ENCODE measurements around the gene ZNF507.
A peak's percentile ranks its signal among the peaks of the same experiment; 100 is the strongest.

ZNF507 gene

GRCh38 chr19:32404933-32405430 lies 59.6 kb downstream of the ZNF507 start:
- Histone ChIP-seq H3K36me3 (ENCODE audit: insufficient read depth, low read depth, low read length) (peaks cover 28% of the 10 kb centered on the region), H3K4me3 (ENCODE audit: low read length) (peak overlapping the region; percentile 79), H3K9me3 (ENCODE audit: insufficient read depth, low read depth, low read length) (no peaks in the 10 kb centered on the region), H3K4me1 (ENCODE audit: insufficient read depth, low read length) (peaks cover 14% of the 10 kb centered on the region; the same call in 1 of the 2 replicates), H3K27ac (ENCODE audit: low read length) (peak overlapping the region; percentile 90), H3K27me3 (ENCODE audit: insufficient read depth, low read length) (no peaks in the 10 kb centered on the region), H3K9ac (ENCODE audit: low read depth, low read length) (peak overlapping the region; percentile 92)

- no peaks in the 10 kb centered on the region for H3K27me3 ChIP-seq (ENCODE audit: insufficient read depth, low read length)
- peak within 1 kb of the TSS; percentile 92 for H3K9ac ChIP-seq (ENCODE audit: low read depth, low read length)
- peaks cover 34% of the 10 kb centered on the region for H3K36me3 ChIP-seq (ENCODE audit: insufficient read depth, low read depth, low read length)
Measured at GRCh38 chr19:32405431-32406160, 60.2 kb downstream of the ZNF507 start, which contains the start of gene DPY19L3. DPY19L3 (plus strand) TSS chr19:32405770; CDS start chr19:32408254, 2,484 bp downstream.

GRCh38 chr19:32406161-32407003 lies 61.0 kb downstream of the ZNF507 start:
- H3K27ac ChIP-seq (ENCODE audit: low read length) = no peak overlapping the region

More at GRCh38 chr19:32405431-32406160, 60.2 kb downstream of the ZNF507 start, which contains the start of gene DPY19L3:
- no peaks in the 10 kb centered on the region for H3K9me3 ChIP-seq (ENCODE audit: insufficient read depth, low read depth, low read length)
- peak within 1 kb of the TSS; percentile 79 for H3K4me3 ChIP-seq (ENCODE audit: low read length)
- peaks cover 14% of the 10 kb centered on the region; the same call in 1 of the 2 replicates for H3K4me1 ChIP-seq (ENCODE audit: insufficient read depth, low read length)
- H3K27ac ChIP-seq (ENCODE audit: low read length) = peak within 1 kb of the TSS; percentile 90

GRCh38 chr19:32407004-32407992 lies 61.9 kb downstream of the ZNF507 start:
- Histone ChIP-seq H3K9me3 (ENCODE audit: insufficient read depth, low read depth, low read length) (no peaks in the 10 kb centered on the region), H3K27me3 (ENCODE audit: insufficient read depth, low read length) (no peaks in the 10 kb centered on the region), H3K27ac (ENCODE audit: low read length) (no peak overlapping the region), H3K4me3 (ENCODE audit: low read length) (peak overlapping the region; percentile 79), H3K36me3 (ENCODE audit: insufficient read depth, low read depth, low read length) (peaks cover 50% of the 10 kb centered on the region), H3K4me1 (ENCODE audit: insufficient read depth, low read length) (peaks cover 14% of the 10 kb centered on the region; the same call in 1 of the 2 replicates), H3K9ac (ENCODE audit: low read depth, low read length) (peak overlapping the region; percentile 77; the same call in 1 of the 2 replicates)

More at GRCh38 chr19:32406161-32407003, 61.0 kb downstream of the ZNF507 start:
- Histone ChIP-seq H3K9ac (ENCODE audit: low read depth, low read length) (peak overlapping the region; percentile 77; the same call in 1 of the 2 replicates), H3K27me3 (ENCODE audit: insufficient read depth, low read length) (no peaks in the 10 kb centered on the region), H3K4me1 (ENCODE audit: insufficient read depth, low read length) (peaks cover 14% of the 10 kb centered on the region; the same call in 1 of the 2 replicates), H3K4me3 (ENCODE audit: low read length) (peak overlapping the region; percentile 79), H3K36me3 (ENCODE audit: insufficient read depth, low read depth, low read length) (peaks cover 41% of the 10 kb centered on the region), H3K9me3 (ENCODE audit: insufficient read depth, low read depth, low read length) (no peaks in the 10 kb centered on the region)

GRCh38 chr19:32415246-32415645 lies 69.8 kb downstream of the ZNF507 start:
- Histone ChIP-seq H3K4me3 (ENCODE audit: low read length) (no peak overlapping the region), H3K27ac (ENCODE audit: low read length) (no peak overlapping the region), H3K4me1 (ENCODE audit: insufficient read depth, low read length) (no peaks in the 10 kb centered on the region), H3K9ac (ENCODE audit: low read depth, low read length) (no peak overlapping the region), H3K36me3 (ENCODE audit: insufficient read depth, low read depth, low read length) (peaks cover 74% of the 10 kb centered on the region), H3K9me3 (ENCODE audit: insufficient read depth, low read depth, low read length) (no peaks in the 10 kb centered on the region), H3K27me3 (ENCODE audit: insufficient read depth, low read length) (no peaks in the 10 kb centered on the region)

GRCh38 chr19:32415669-32416068 lies 70.3 kb downstream of the ZNF507 start:
- Histone ChIP-seq H3K27me3 (ENCODE audit: insufficient read depth, low read length) (no peaks in the 10 kb centered on the region), H3K9ac (ENCODE audit: low read depth, low read length) (no peak overlapping the region), H3K4me3 (ENCODE audit: low read length) (no peak overlapping the region), H3K4me1 (ENCODE audit: insufficient read depth, low read length) (no peaks in the 10 kb centered on the region), H3K27ac (ENCODE audit: low read length) (no peak overlapping the region), H3K36me3 (ENCODE audit: insufficient read depth, low read depth, low read length) (peaks cover 74% of the 10 kb centered on the region), H3K9me3 (ENCODE audit: insufficient read depth, low read depth, low read length) (no peaks in the 10 kb centered on the region)

GRCh38 chr19:32416749-32417456 lies 71.5 kb downstream of the ZNF507 start:
- Histone ChIP-seq H3K27me3 (ENCODE audit: insufficient read depth, low read length) (no peaks in the 10 kb centered on the region), H3K27ac (ENCODE audit: low read length) (no peak overlapping the region), H3K4me3 (ENCODE audit: low read length) (no peak overlapping the region), H3K4me1 (ENCODE audit: insufficient read depth, low read length) (no peaks in the 10 kb centered on the region), H3K9me3 (ENCODE audit: insufficient read depth, low read depth, low read length) (no peaks in the 10 kb centered on the region), H3K9ac (ENCODE audit: low read depth, low read length) (no peak overlapping the region), H3K36me3 (ENCODE audit: insufficient read depth, low read depth, low read length) (peaks cover 74% of the 10 kb centered on the region)

- Histone ChIP-seq H3K27me3 (ENCODE audit: insufficient read depth, low read length) (no peaks in the 10 kb centered on the region), H3K27ac (ENCODE audit: low read length) (no peak overlapping the region), H3K36me3 (ENCODE audit: insufficient read depth, low read depth, low read length) (peaks cover 72% of the 10 kb centered on the region), H3K9ac (ENCODE audit: low read depth, low read length) (no peak overlapping the region), H3K9me3 (ENCODE audit: insufficient read depth, low read depth, low read length) (no peaks in the 10 kb centered on the region), H3K4me3 (ENCODE audit: low read length) (no peak overlapping the region), H3K4me1 (ENCODE audit: insufficient read depth, low read length) (no peaks in the 10 kb centered on the region)
Measured at GRCh38 chr19:32418155-32418554, 72.7 kb downstream of the ZNF507 start.

- H3K27me3 ChIP-seq (ENCODE audit: insufficient read depth, low read length) = no peaks in the 10 kb centered on the region
- no peak overlapping the region for H3K9ac ChIP-seq (ENCODE audit: low read depth, low read length)
- no peaks in the 10 kb centered on the region for H3K4me1 ChIP-seq (ENCODE audit: insufficient read depth, low read length)
- H3K4me3 ChIP-seq (ENCODE audit: low read length) = no peak overlapping the region
- H3K27ac ChIP-seq (ENCODE audit: low read length) = no peak overlapping the region
- H3K36me3 ChIP-seq (ENCODE audit: insufficient read depth, low read depth, low read length) = peaks cover 53% of the 10 kb centered on the region
- no peaks in the 10 kb centered on the region for H3K9me3 ChIP-seq (ENCODE audit: insufficient read depth, low read depth, low read length)
Measured at GRCh38 chr19:32421589-32422361, 76.4 kb downstream of the ZNF507 start.

GRCh38 chr19:32422435-32422834 lies 77.0 kb downstream of the ZNF507 start:
- Histone ChIP-seq H3K4me1 (ENCODE audit: insufficient read depth, low read length) (no peaks in the 10 kb centered on the region), H3K9me3 (ENCODE audit: insufficient read depth, low read depth, low read length) (no peaks in the 10 kb centered on the region), H3K9ac (ENCODE audit: low read depth, low read length) (no peak overlapping the region), H3K27ac (ENCODE audit: low read length) (no peak overlapping the region), H3K4me3 (ENCODE audit: low read length) (no peak overlapping the region), H3K36me3 (ENCODE audit: insufficient read depth, low read depth, low read length) (peaks cover 54% of the 10 kb centered on the region), H3K27me3 (ENCODE audit: insufficient read depth, low read length) (no peaks in the 10 kb centered on the region)
